Neutrophil (primary cell): ENCODE data around the gene STIMATE.

Experiments
- H3K27ac ChIP-seq: fragments of 200-600 bp; sonication (generic); 2 replicates; pipeline ENCODE4 v1.5.1; 2016; ENCODE audit warnings: mild to moderate bottlenecking, moderate library complexity
- H3K27me3 ChIP-seq: fragments of 200-600 bp; sonication (generic); 2 replicates; pipeline ENCODE4 v1.6.0; 2016; ENCODE audit warnings: mild to moderate bottlenecking
- H3K36me3 ChIP-seq: fragments of 200-600 bp; sonication (generic); 2 replicates; pipeline ENCODE4 v1.5.1; 2017
- H3K4me1 ChIP-seq, 2 experiments: fragments of 200-600 bp in 1 of 2; sonication (generic) in 1 of 2; 1 replicate in 1 of 2; 2 replicates in 1 of 2; pipeline versions ENCODE4 v1.5.1 to v1.6.1; 2013 to 2016; ENCODE audit warnings: low read depth in 1 of 2, low read length in 1 of 2, mild to moderate bottlenecking in 1 of 2, moderate library complexity in 1 of 2; ENCODE audit not compliant: control insufficient read depth in 1 of 2, insufficient read depth in 1 of 2
- H3K4me3 ChIP-seq, 2 experiments: fragments of 200-600 bp in 1 of 2; sonication (generic) in 1 of 2; 1 replicate in 1 of 2; 2 replicates in 1 of 2; pipeline ENCODE4 v1.5.1; 2013 to 2016; ENCODE audit warnings: low read depth in 1 of 2, low read length in 1 of 2, mild to moderate bottlenecking in 1 of 2, moderate library complexity in 1 of 2
- H3K9me3 ChIP-seq: fragments of 200-600 bp; sonication (generic); 2 replicates; pipeline ENCODE4 v1.5.1; 2016
- CTCF ChIP-seq: fragments of 200-600 bp; sonication (generic); IDR thresholded peaks from 2 replicates; pipeline ENCODE4 v1.5.1; 2016; ENCODE audit warnings: antibody characterized with exemption

Gene STIMATE

GRCh38 chr3:52857864-52858263 lies 39.5 kb downstream of the STIMATE start:
- no peak overlapping the region for H3K27ac ChIP-seq
- H3K4me3 ChIP-seq, result no peak overlapping the region
- H3K36me3 ChIP-seq, result peaks cover 43% of the 10 kb centered on the region
- TF ChIP-seq CTCF, result no peak
- no peaks in the 10 kb centered on the region for H3K9me3 ChIP-seq
- H3K4me1 ChIP-seq, result no peaks in the 10 kb centered on the region
- H3K27me3 ChIP-seq, result no peaks in the 10 kb centered on the region

GRCh38 chr3:52857133-52857532 lies 40.2 kb downstream of the STIMATE start:
- no peak overlapping the region for H3K4me3 ChIP-seq
- H3K4me1 ChIP-seq, result no peaks in the 10 kb centered on the region
- no peaks in the 10 kb centered on the region for H3K27me3 ChIP-seq
- no peak overlapping the region for H3K27ac ChIP-seq
- no peaks in the 10 kb centered on the region for H3K9me3 ChIP-seq
- no peak for TF ChIP-seq CTCF
- peaks cover 50% of the 10 kb centered on the region for H3K36me3 ChIP-seq

GRCh38 chr3:52856666-52857065 lies 40.7 kb downstream of the STIMATE start:
- H3K9me3 ChIP-seq, result no peaks in the 10 kb centered on the region
- no peak for TF ChIP-seq CTCF
- H3K27me3 ChIP-seq, result no peaks in the 10 kb centered on the region
- H3K36me3 ChIP-seq, result peaks cover 55% of the 10 kb centered on the region
- H3K4me3 ChIP-seq, result no peak overlapping the region
- no peaks in the 10 kb centered on the region for H3K4me1 ChIP-seq
- no peak overlapping the region for H3K27ac ChIP-seq

- H3K4me3 ChIP-seq, result no peak overlapping the region
- no peak for TF ChIP-seq CTCF
- H3K27ac ChIP-seq, result no peak overlapping the region
- H3K9me3 ChIP-seq, result no peaks in the 10 kb centered on the region
- peaks cover 64% of the 10 kb centered on the region for H3K36me3 ChIP-seq
- no peaks in the 10 kb centered on the region for H3K4me1 ChIP-seq
- H3K27me3 ChIP-seq, result no peaks in the 10 kb centered on the region
Measured at GRCh38 chr3:52854013-52854412, 43.3 kb downstream of the STIMATE start.

- Histone ChIP-seq H3K9me3 (no peaks in the 10 kb centered on the region), H3K4me3 (no peak overlapping the region), H3K27me3 (no peaks in the 10 kb centered on the region), H3K27ac (no peak overlapping the region), H3K4me1 (no peaks in the 10 kb centered on the region), H3K36me3 (peaks cover 80% of the 10 kb centered on the region)
- TF ChIP-seq CTCF, result no peak
Measured at GRCh38 chr3:52852419-52852818, 44.9 kb downstream of the STIMATE start.

GRCh38 chr3:52851348-52851747 lies 46.0 kb downstream of the STIMATE start:
- TF ChIP-seq CTCF, result peak; percentile 26
- no peak overlapping the region for H3K27ac ChIP-seq
- H3K36me3 ChIP-seq, result peaks cover 84% of the 10 kb centered on the region
- no peaks in the 10 kb centered on the region for H3K9me3 ChIP-seq
- H3K4me3 ChIP-seq, result no peak overlapping the region
- peaks cover 7% of the 10 kb centered on the region in 2 experiments for H3K4me1 ChIP-seq
- H3K27me3 ChIP-seq, result no peaks in the 10 kb centered on the region
